ENCODE results near the gene STT3B.

Gene STT3B

DNA sequence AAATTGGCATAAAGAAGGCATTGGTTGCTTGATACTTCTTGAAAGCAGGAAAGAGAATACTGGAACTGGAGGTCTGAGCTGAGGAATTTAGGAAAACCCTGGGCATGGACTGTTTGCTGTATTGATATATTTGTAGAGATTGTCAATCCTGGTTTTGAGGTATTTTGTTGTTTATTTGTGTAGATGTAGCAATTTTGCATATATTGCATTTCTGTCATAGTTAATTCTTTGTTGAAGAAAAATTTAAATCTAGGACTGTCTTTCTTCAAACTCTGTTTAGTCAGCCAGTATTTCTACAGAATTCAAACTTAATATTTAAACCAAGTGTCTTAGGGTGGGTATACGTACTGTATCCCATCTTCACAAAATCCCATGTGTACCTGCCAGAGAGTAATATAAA is 9.5 kb downstream of the STT3B start:
- TF ChIP-seq SIN3A (IDR thresholded peaks at IDR 0.05; ENCODE audit: borderline replicate concordance, insufficient read depth, low read length) (no peak), FOXP2 (optimal IDR thresholded peaks at IDR 0.05; ENCODE audit: borderline replicate concordance, extremely low read depth, extremely low read length, insufficient read depth) (no peak), POLR2AphosphoS5 (IDR thresholded peaks at IDR 0.05; ENCODE audit: low read depth, low read length) (no peak)
- TF ChIP-seq, protein P1, sequence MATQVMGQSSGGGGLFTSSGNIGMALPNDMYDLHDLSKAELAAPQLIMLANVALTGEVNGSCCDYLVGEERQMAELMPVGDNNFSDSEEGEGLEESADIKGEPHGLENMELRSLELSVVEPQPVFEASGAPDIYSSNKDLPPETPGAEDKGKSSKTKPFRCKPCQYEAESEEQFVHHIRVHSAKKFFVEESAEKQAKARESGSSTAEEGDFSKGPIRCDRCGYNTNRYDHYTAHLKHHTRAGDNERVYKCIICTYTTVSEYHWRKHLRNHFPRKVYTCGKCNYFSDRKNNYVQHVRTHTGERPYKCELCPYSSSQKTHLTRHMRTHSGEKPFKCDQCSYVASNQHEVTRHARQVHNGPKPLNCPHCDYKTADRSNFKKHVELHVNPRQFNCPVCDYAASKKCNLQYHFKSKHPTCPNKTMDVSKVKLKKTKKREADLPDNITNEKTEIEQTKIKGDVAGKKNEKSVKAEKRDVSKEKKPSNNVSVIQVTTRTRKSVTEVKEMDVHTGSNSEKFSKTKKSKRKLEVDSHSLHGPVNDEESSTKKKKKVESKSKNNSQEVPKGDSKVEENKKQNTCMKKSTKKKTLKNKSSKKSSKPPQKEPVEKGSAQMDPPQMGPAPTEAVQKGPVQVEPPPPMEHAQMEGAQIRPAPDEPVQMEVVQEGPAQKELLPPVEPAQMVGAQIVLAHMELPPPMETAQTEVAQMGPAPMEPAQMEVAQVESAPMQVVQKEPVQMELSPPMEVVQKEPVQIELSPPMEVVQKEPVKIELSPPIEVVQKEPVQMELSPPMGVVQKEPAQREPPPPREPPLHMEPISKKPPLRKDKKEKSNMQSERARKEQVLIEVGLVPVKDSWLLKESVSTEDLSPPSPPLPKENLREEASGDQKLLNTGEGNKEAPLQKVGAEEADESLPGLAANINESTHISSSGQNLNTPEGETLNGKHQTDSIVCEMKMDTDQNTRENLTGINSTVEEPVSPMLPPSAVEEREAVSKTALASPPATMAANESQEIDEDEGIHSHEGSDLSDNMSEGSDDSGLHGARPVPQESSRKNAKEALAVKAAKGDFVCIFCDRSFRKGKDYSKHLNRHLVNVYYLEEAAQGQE (IDR thresholded peaks at IDR 0.05; ENCODE audit: insufficient read depth in 1 of 2, low read depth in 2 of 2, low read length in 2 of 2) = no peak

DNA sequence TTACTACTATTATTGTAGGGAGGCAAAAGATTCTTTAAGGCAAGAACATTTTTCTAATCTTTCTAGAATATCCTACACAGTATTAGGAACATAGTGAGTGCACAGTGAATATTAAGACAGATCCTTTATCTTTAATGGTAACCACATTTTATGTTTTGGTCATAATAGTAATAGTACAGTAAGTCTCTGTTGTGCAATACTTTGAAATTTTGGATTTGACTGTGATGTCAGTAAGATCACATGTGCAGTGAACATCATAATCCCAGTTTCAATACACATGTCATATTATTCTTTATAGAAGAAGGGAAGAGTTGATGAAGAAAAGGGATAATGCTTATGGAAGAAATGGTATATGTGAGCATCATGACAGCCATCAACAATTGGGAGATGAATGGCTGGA is 10.7 kb downstream of the STT3B start:
- TF ChIP-seq FOXP2 (optimal IDR thresholded peaks at IDR 0.05; ENCODE audit: borderline replicate concordance, extremely low read depth, extremely low read length, insufficient read depth) (no peak), SIN3A (IDR thresholded peaks at IDR 0.05; ENCODE audit: borderline replicate concordance, insufficient read depth, low read length) (no peak), POLR2AphosphoS5 (IDR thresholded peaks at IDR 0.05; ENCODE audit: low read depth, low read length) (no peak), TAF1 (IDR thresholded peaks at IDR 0.05; ENCODE audit: borderline replicate concordance, insufficient read depth, low read length) (no peak)
- TF ChIP-seq, protein P1 (IDR thresholded peaks at IDR 0.05; ENCODE audit: insufficient read depth in 1 of 2, low read depth in 2 of 2, low read length in 2 of 2) = no peak

DNA sequence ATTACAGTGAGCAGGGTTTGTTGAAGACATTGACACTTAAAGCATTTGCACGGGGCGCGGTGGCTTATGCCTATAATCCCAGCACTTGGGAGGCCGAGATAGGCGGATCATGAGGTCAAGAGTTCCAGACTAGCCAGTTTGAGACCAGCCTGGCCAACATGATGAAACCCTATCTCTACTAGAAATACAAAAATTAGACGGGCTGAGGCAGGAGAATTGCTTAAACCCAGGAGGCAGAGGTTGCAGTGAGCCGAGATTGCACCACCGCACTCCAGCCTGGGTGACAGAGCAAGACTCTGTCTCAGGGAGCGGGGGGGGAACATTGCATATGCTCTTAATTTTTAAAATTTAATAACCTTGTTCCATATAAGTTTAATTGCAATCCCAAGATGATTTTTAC is 11.9 kb downstream of the STT3B start:
- TF ChIP-seq SIN3A (IDR thresholded peaks at IDR 0.05; ENCODE audit: borderline replicate concordance, insufficient read depth, low read length) = no peak
- TF ChIP-seq, protein P1 (IDR thresholded peaks at IDR 0.05; ENCODE audit: insufficient read depth in 1 of 2, low read depth in 2 of 2, low read length in 2 of 2) = no peak
- TF ChIP-seq FOXP2 (optimal IDR thresholded peaks at IDR 0.05; ENCODE audit: borderline replicate concordance, extremely low read depth, extremely low read length, insufficient read depth) = no peak
- no peak for TF ChIP-seq POLR2AphosphoS5 (IDR thresholded peaks at IDR 0.05; ENCODE audit: low read depth, low read length)

DNA sequence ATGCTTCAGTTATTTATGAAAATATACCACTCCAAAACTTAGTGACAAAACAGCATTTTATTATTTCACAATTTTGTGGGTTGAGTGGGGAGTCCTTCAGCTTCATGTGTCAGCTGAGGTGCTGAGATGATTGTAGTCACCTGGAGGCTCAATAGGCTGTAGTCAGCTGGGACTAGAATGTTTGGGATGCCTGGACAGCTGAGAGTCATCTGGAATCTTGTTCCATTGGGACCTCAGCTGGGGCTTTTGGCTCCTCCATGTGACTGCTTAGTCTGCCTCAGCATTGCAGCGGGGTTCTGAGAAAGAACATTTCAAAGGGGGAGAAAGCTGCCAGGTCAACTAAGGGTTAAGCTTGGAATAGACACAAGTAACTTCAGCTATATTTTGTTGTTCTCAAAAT is 13.4 kb downstream of the STT3B start:
- TF ChIP-seq TAF1 (IDR thresholded peaks at IDR 0.05; ENCODE audit: borderline replicate concordance, insufficient read depth, low read length) (no peak), SIN3A (IDR thresholded peaks at IDR 0.05; ENCODE audit: borderline replicate concordance, insufficient read depth, low read length) (no peak), FOXP2 (optimal IDR thresholded peaks at IDR 0.05; ENCODE audit: borderline replicate concordance, extremely low read depth, extremely low read length, insufficient read depth) (no peak), POLR2AphosphoS5 (IDR thresholded peaks at IDR 0.05; ENCODE audit: low read depth, low read length) (no peak)
- TF ChIP-seq, protein P1 (IDR thresholded peaks at IDR 0.05; ENCODE audit: insufficient read depth in 1 of 2, low read depth in 2 of 2, low read length in 2 of 2) = no peak

DNA sequence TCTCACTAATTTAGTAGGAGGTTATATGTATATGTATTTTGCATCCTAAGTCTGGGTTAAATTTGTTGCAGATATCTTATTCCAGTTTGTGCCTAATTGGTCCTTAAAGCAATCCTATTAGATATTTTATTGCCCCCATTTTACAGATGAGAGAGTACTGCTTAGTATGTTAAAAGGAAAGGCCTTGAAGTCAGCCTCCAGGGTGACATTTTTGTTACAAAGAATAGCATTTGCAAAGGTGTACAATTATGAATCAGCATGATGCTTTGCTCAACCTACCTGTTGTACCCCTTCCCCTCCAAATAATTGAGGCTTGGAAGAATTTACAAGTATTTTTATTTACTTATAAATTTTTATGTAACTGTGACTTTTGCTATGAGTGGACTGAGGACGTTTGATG is 14.0 kb downstream of the STT3B start:
- no peak for TF ChIP-seq TAF1 (IDR thresholded peaks at IDR 0.05; ENCODE audit: borderline replicate concordance, insufficient read depth, low read length)
- TF ChIP-seq FOXP2 (optimal IDR thresholded peaks at IDR 0.05; ENCODE audit: borderline replicate concordance, extremely low read depth, extremely low read length, insufficient read depth) = no peak
- TF ChIP-seq, protein P1 (IDR thresholded peaks at IDR 0.05; ENCODE audit: insufficient read depth in 1 of 2, low read depth in 2 of 2, low read length in 2 of 2) = no peak
- TF ChIP-seq SIN3A (IDR thresholded peaks at IDR 0.05; ENCODE audit: borderline replicate concordance, insufficient read depth, low read length) = no peak
- TF ChIP-seq POLR2AphosphoS5 (IDR thresholded peaks at IDR 0.05; ENCODE audit: low read depth, low read length) = no peak

Measured in PFSK-1 (cell line).